ENCODE data around the gene ECI2.

The ECI2 gene

DNA sequence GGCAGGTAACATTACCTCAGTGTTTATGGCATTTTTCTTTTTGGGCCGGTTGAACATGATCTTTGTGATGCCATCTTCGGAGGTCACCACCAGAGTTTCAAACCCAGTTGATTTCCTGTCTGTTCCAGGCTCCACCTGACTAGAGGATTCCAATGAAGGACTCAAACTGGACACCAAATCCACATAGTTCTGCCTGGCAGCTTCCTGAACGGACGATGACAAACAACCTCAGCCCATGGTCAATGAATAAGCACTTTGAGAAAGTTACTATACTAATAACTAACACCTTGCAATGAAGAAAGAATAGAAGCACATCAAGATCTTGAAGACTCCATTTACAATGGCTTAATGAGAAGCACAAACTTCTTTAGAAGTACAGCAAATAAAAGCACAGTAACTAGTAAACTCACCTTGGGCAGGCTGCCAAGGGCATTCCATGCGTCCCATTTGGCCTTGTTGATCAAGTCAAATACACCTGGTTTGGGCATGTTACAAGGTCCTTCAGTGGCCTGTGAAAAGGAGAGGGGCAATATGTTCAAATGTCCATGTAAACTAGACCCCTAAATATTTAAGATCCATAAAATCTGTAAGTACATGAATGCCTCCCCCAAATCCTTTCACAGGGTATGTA, 4.9 kb downstream of the ECI2 start:
- no peaks in the 10 kb centered on the region for H3K27me3 ChIP-seq
- no peak overlapping the region for H3K4me3 ChIP-seq
- peaks cover 0 to 4% (median 0%) of the 10 kb centered on the region in 11 experiments; a peak in 2 of 22 replicates for H4K20me1 ChIP-seq
- no peak overlapping the region for H3K4me2 ChIP-seq
- no peak for TF ChIP-seq Cebpa-rat (IDR thresholded peaks at IDR 0.05)
- peaks cover 59 to 77% (median 72%) of the 10 kb centered on the region in 11 experiments for H3K36me3 ChIP-seq
- peaks cover 11 to 15% (median 12%) of the 10 kb centered on the region in 10 experiments; a peak in 19 of 20 replicates for H3K4me1 ChIP-seq
- H3K9ac ChIP-seq, result no peak overlapping the region
- H3K27ac ChIP-seq, result no peak overlapping the region
- H3K9me3 ChIP-seq (replicated peaks in 1 of 11), result peaks cover 0 to 12% (median 8%) of the 10 kb centered on the region in 11 experiments; a peak in 11 of 22 replicates

DNA sequence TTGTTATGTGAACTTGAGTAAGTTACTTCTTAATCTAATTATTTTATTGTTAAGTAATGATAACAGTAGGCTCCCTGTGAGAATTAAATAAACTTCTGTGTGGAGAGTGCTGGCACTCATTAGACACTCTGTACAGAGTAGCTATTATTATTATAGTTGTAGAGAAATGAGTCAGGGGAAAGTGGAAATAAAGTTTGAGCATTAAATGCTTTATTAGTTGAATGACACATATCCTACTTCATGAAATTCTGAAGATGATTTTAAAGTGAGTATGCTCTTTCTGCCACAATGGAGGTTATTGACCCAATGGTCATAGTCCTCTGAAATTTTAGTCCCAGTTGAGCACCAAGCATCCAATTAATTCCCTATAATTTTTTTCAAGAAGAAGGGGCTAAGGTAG, 5.9 kb downstream of the ECI2 start:
- Histone ChIP-seq H3K4me2 (no peak overlapping the region), H3K4me1 (peaks cover 10 to 12% (median 11%) of the 10 kb centered on the region in 10 experiments; a peak in 19 of 20 replicates), H3K9ac (no peak overlapping the region), H4K20me1 (peaks cover 0 to 4% (median 0%) of the 10 kb centered on the region in 11 experiments; a peak in 2 of 22 replicates), H3K27ac (no peak overlapping the region), H3K27me3 (no peaks in the 10 kb centered on the region), H3K4me3 (no peak overlapping the region), H3K36me3 (peaks cover 68 to 88% (median 83%) of the 10 kb centered on the region in 11 experiments), H3K9me3 (replicated peaks in 1 of 11) (peaks cover 0 to 12% (median 8%) of the 10 kb centered on the region in 11 experiments; a peak in 11 of 22 replicates)
- TF ChIP-seq Cebpa-rat (IDR thresholded peaks at IDR 0.05), result no peak

DNA sequence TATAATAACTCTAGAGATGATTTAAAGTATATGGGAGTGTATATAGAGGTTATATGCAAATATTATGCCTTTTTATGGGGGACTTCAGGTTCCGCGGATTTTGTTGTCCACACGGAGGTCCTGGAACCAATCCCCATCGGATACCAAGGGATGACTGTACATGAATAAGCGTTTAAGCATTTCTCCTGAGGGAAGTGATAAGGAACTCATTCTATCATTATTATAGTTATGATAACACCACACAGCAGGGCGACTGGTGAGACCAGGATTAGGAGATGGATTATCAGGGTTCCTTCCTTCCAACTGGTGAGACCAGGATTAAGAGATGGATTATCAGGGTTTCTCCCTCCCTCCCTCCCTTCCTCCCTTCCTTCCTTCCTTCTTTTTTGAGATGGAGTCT, 6.6 kb downstream of the ECI2 start:
- peaks cover 0 to 3% (median 0%) of the 10 kb centered on the region in 11 experiments; a peak in 1 of 22 replicates for H4K20me1 ChIP-seq
- H3K9me3 ChIP-seq (replicated peaks in 1 of 11), result peaks cover 0 to 12% (median 8%) of the 10 kb centered on the region in 11 experiments; a peak in 11 of 22 replicates
- no peak for TF ChIP-seq Cebpa-rat (IDR thresholded peaks at IDR 0.05)
- H3K4me3 ChIP-seq, result no peak overlapping the region
- H3K27ac ChIP-seq, result no peak overlapping the region
- no peak overlapping the region for H3K9ac ChIP-seq
- no peak overlapping the region for H3K4me2 ChIP-seq
- H3K36me3 ChIP-seq, result peaks cover 75 to 95% (median 90%) of the 10 kb centered on the region in 11 experiments
- H3K4me1 ChIP-seq, result peaks cover 3 to 6% (median 4%) of the 10 kb centered on the region in 10 experiments; a peak in 17 of 20 replicates
- no peaks in the 10 kb centered on the region for H3K27me3 ChIP-seq

DNA sequence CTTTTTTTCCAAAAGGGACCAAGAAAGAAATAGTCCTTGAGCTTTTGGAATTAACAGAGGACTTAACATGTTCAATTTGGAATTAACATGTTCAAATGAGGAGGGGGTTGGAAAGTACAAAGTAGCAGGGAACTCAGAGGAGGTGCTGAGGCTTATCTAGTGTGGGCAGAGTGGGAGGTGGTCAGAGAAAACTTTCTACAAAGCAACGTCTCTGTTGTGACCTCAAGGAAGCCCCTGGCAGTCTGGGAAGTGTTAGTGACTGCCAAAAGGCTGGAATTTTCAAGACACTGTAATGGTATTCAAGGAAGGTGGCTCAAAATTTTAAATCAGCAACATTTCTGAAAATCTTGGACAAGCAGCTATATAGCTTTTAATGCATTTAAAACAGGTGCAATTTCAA, 7.3 kb downstream of the ECI2 start:
- Histone ChIP-seq H3K4me2 (no peak overlapping the region), H3K4me1 (no peaks in the 10 kb centered on the region), H3K9ac (no peak overlapping the region), H4K20me1 (no peaks in the 10 kb centered on the region), H3K27ac (no peak overlapping the region), H3K36me3 (peaks cover 80 to 99% (median 96%) of the 10 kb centered on the region in 11 experiments), H3K4me3 (no peak overlapping the region), H3K27me3 (no peaks in the 10 kb centered on the region), H3K9me3 (replicated peaks in 1 of 11) (peaks cover 0 to 12% (median 8%) of the 10 kb centered on the region in 11 experiments; a peak in 11 of 22 replicates)
- no peak for TF ChIP-seq Cebpa-rat (IDR thresholded peaks at IDR 0.05)

DNA sequence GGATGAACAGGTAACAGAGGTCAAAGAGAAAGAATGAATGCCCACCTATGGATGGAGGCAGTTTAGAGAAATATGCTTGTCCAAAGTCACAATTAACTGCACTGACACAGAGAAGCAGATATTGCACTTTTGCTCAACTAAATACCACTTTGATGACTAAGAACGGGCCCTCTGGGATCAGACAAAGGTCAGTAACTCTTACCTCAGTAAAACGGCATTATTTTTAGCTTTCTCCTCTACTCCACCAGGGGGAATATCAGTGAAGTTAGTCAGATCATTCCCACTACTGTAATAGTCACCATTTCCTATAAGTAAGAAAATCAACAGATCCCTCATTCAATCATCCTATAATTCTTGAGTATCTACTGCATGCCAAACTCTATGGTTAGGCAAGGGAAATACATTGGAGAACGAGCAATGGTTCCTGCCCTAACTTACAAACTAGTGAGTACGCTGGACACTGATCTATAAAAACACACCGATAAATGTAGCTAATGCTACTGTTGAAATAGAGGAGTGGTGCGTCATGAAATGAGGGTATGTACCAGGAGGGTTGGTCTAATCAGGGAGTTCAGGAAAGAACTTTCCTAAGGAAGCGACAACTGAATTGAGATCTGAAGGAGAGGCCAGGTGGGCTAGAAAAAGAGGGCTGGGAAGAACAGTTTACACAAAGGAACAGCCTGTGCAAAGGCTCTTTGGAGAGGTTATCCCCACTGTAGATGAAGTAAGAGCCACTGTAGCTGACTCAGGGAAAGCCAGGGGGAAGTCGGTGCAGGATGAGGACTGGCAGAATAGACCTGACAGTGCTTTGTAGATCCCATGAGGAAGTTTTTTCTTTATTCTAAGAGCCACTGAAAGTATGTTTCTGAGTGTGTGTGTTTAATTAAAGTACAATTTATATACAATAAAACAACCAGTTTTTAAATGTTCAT, 9.2 kb downstream of the ECI2 start:
- H3K27me3 ChIP-seq, result no peaks in the 10 kb centered on the region
- 0 out of 22 replicates have a peak, but pooled peaks cover 0 to 4% (median 0%) of the 10 kb centered on the region in 11 experiments for H3K9me3 ChIP-seq (replicated peaks in 1 of 11)
- H3K4me3 ChIP-seq, result no peak overlapping the region
- H3K9ac ChIP-seq, result no peak overlapping the region
- no peak overlapping the region for H3K4me2 ChIP-seq
- TF ChIP-seq Cebpa-rat (IDR thresholded peaks at IDR 0.05), result no peak
- no peaks in the 10 kb centered on the region for H3K4me1 ChIP-seq
- H4K20me1 ChIP-seq, result no peaks in the 10 kb centered on the region
- H3K36me3 ChIP-seq, result peaks cover 80 to 99% (median 94%) of the 10 kb centered on the region in 11 experiments
- H3K27ac ChIP-seq, result no peak overlapping the region

DNA sequence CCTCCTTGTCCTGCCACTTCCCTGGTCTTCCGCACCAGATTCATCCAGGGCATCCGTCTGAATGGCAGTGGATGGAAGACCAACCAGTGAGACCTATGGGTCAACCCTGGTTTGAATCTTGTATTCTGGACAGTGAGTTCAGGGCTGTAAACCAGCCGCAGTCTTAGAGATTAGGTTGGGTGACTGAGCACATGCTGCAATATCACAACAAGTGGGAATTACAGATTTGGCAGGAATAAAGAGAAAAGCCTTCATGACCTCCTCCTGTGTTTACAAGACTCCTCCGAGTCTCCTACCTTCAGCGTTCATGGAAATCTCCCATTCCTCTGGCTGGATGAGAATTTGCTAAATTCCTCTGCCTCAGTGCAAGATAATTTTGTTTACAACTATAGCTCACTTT, 9.9 kb downstream of the ECI2 start:
- H3K4me2 ChIP-seq, result no peak overlapping the region
- H3K4me3 ChIP-seq, result no peak overlapping the region
- no peak overlapping the region for H3K9ac ChIP-seq
- no peaks in the 10 kb centered on the region for H3K4me1 ChIP-seq
- no peak overlapping the region for H3K27ac ChIP-seq
- 0 out of 22 replicates have a peak, but pooled peaks cover 0 to 5% (median 0%) of the 10 kb centered on the region in 11 experiments for H3K9me3 ChIP-seq (replicated peaks in 1 of 11)
- no peaks in the 10 kb centered on the region for H3K27me3 ChIP-seq
- H4K20me1 ChIP-seq, result no peaks in the 10 kb centered on the region
- peaks cover 82 to 99% (median 95%) of the 10 kb centered on the region in 11 experiments for H3K36me3 ChIP-seq
- no peak for TF ChIP-seq Cebpa-rat (IDR thresholded peaks at IDR 0.05)

DNA sequence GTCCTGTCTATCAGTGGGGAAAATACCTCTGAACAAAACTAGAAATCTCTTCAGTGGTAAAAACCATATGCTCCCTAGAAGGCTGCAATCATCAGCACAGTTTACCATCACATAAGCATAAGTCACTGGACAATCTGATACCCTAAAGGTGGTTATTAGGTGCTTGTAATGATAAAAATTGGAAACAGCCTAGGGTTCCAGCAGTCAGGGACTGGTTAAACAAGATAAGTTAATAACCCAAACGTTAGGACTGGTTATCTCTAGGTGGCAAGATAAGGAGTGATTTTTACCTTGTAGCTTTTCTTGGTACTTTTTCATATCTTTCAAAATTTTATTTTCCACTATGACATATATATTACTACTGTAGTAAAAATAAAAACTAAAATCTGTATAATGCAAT, 11.0 kb downstream of the ECI2 start:
- Histone ChIP-seq H3K4me1 (no peaks in the 10 kb centered on the region), H3K36me3 (peaks cover 80 to 99% (median 93%) of the 10 kb centered on the region in 11 experiments), H3K27me3 (no peaks in the 10 kb centered on the region), H3K4me3 (no peak overlapping the region), H3K4me2 (no peak overlapping the region), H4K20me1 (no peaks in the 10 kb centered on the region), H3K9ac (no peak overlapping the region), H3K9me3 (replicated peaks in 1 of 11) (0 out of 22 replicates have a peak, but pooled peaks cover 0 to 5% (median 0%) of the 10 kb centered on the region in 11 experiments), H3K27ac (no peak overlapping the region)
- no peak for TF ChIP-seq Cebpa-rat (IDR thresholded peaks at IDR 0.05)

DNA sequence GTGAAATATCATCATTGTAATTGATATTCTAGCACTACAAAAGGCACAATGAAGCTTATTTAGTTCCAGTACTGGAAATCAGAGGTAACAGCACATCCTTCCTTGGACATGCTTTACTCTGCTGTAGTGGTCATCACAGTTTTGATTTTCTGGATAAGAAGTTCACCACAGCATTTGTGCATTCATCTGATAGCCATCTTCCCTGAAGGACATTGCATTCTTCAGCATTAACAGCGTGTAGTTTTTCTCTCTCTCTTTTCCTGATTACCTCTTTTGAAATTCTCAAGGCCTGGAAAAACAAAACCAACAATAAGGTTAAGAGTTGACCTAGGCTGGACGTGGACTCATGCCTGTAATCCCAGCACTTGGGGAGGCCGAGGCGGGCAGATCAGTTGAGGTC, 19.6 kb downstream of the ECI2 start:
- H3K36me3 ChIP-seq, result peaks cover 50 to 75% (median 68%) of the 10 kb centered on the region in 11 experiments
- H3K4me3 ChIP-seq, result no peak overlapping the region
- H3K4me1 ChIP-seq, result no peaks in the 10 kb centered on the region
- H3K9ac ChIP-seq, result no peak overlapping the region
- no peak overlapping the region for H3K27ac ChIP-seq
- no peaks in the 10 kb centered on the region for H3K27me3 ChIP-seq
- H3K9me3 ChIP-seq (replicated peaks in 1 of 11), result peaks cover 10 to 22% (median 14%) of the 10 kb centered on the region in 11 experiments; a peak in 20 of 22 replicates
- H4K20me1 ChIP-seq, result no peaks in the 10 kb centered on the region
- H3K4me2 ChIP-seq, result no peak overlapping the region
- no peak for TF ChIP-seq Cebpa-rat (IDR thresholded peaks at IDR 0.05)

DNA sequence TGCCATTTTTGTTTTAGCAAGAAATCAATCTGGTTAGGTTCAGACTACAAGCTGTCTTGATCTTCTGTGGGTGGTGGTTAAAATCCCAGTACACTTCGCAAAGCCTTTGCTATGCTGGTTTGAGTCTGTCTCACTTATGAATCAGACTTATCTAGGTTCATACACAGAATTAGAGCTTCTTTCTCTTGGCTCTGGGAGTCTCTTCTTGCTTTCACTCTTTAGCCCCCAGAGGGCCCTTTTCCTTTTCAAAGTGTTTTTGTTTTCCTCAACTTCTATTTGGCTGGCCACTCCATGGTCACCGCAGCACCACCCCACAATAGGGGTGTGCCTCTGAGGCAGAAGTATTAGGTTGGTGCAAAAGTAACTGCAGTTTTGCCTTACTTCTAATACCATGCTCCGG, 21.3 kb downstream of the ECI2 start:
- no peaks in the 10 kb centered on the region for H3K27me3 ChIP-seq
- no peaks in the 10 kb centered on the region for H4K20me1 ChIP-seq
- TF ChIP-seq Cebpa-rat (IDR thresholded peaks at IDR 0.05), result no peak
- H3K4me3 ChIP-seq, result no peak overlapping the region
- no peak overlapping the region for H3K4me2 ChIP-seq
- peaks cover 10 to 22% (median 14%) of the 10 kb centered on the region in 11 experiments; a peak in 20 of 22 replicates for H3K9me3 ChIP-seq (replicated peaks in 1 of 11)
- no peak overlapping the region for H3K27ac ChIP-seq
- no peaks in the 10 kb centered on the region for H3K4me1 ChIP-seq
- H3K9ac ChIP-seq, result no peak overlapping the region
- peaks cover 35 to 60% (median 52%) of the 10 kb centered on the region in 11 experiments for H3K36me3 ChIP-seq

Data from BLaER1 treated with 17β-estradiol and CSF1 and Interleukin-3, amounts not matched to agents 10 nM and 100 nM (cell line).